ENCODE results near the gene VAMP2.
A peak's percentile ranks its signal among the peaks of the same experiment; 100 is the strongest.
"Not testable (repeated sequence)": the region's sequence is repeated elsewhere in the genome, so short reads cannot be mapped to it uniquely, and the experiment has no call there.

VAMP2 gene

DNA sequence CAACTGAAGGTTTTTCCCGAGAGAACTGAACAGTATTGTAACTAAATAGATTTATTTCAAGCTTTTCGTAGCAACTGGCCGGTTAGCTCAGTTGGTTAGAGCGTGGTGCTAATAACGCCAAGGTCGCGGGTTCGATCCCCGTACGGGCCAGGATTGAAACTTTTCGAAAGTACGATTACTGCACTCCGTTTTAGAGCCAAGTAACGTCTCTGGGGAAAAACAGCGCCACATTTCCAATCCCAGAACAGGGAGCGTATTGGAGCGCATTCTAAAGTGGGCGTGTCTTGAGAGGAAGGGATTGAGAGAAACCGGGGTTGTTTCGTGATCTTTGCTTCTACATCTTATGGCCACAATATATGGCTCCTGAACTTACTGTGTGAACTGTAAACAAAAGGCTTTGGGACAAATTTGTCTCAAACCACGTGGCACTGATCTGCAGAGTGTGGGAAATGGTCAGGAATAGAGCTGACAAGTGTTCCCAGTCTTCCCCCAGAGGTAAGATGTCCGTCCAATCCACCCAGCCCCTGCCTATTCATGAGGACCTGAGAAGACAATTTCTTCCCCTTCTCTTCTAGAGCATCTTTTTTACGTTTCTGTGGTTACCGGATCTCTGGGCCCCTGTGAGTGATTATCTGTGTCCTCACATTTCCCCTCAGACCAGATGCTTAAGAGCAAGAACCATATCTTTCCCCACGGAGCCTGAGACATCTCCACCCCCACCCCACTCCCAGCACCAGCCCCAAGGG lies 24.9 kb upstream of the VAMP2 start:
- Mint-ChIP-seq H3K36me3 (ENCODE audit: insufficient read depth) (peaks cover 11% of the 10 kb centered on the region), H3K4me3 (no peak overlapping the region), H3K27me3 (no peaks in the 10 kb centered on the region), H3K4me1 (ENCODE audit: low read depth in 2 of 2) (peaks cover 10 to 17% of the 10 kb centered on the region in 2 donors), H3K9me3 (no peaks in the 10 kb centered on the region), H3K27ac (no peak overlapping the region)
- ATAC-seq (replicated peaks) (no peak), DNase-seq (peak; percentile 82 to 89 (median 83))

DNA sequence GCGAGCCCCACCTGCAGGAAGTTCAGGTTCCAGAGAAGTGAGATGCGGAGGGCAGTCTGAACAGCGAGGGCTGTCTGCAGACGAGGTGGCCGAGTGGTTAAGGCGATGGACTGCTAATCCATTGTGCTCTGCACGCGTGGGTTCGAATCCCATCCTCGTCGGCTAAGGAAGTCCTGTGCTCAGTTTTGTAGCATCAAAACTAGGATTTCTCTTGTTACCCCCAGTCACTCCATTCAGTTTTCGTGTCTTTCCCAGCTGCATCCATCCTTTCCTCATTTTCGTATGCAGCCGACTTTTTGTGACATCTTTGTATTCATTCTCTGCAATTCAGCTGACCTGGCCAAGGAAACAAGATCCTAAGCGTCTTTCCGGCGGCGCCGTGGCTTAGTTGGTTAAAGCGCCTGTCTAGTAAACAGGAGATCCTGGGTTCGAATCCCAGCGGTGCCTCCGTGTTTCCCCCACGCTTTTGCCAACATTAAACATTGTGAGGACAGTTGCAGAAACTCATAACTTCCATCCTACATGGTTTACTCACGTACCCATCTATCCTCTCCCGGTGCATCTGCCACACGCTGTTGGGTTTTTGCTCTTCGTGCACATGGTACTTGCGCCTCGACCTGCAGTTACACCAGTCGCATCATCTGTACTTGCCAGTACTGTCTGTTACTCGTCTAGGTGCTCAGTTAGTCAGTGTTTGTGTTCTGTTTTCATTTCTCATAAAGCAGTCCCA lies 24.2 kb upstream of the VAMP2 start:
- no peak overlapping the region for H3K27ac Mint-ChIP-seq
- DNase-seq (peak; percentile 86 to 93 (median 87)), ATAC-seq (replicated peaks) (peak; percentile 53)
- H3K36me3 Mint-ChIP-seq (ENCODE audit: insufficient read depth) = peaks cover 11% of the 10 kb centered on the region
- peaks cover 10 to 17% of the 10 kb centered on the region in 2 donors for H3K4me1 Mint-ChIP-seq (ENCODE audit: low read depth in 2 of 2)
- H3K4me3 Mint-ChIP-seq = no peak overlapping the region
- H3K9me3 Mint-ChIP-seq = no peaks in the 10 kb centered on the region
- H3K27me3 Mint-ChIP-seq = no peaks in the 10 kb centered on the region

DNA sequence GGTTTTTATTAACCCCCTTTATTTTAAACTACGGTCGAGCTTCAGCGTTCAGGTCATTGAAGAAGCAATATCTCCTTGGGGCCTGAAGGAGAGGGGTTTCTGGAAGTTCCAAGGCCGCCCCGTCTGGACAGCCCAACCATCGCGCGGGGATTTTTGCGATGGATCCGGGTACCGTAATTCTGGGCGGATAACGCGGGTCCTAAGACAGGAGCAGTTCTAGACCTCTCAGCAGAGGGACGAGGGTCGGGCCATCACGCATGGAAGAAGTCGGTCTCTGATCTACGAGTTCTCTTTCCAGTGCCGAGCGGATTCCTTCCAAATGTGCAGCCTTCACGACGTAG lies 23.7 kb upstream of the VAMP2 start:
- Mint-ChIP-seq H3K4me3 (no peak overlapping the region), H3K36me3 (ENCODE audit: insufficient read depth) (peaks cover 11% of the 10 kb centered on the region), H3K27me3 (no peaks in the 10 kb centered on the region), H3K4me1 (ENCODE audit: low read depth in 2 of 2) (peaks cover 10 to 17% of the 10 kb centered on the region in 2 donors), H3K27ac (no peak overlapping the region), H3K9me3 (no peaks in the 10 kb centered on the region)
- no peak for ATAC-seq (replicated peaks)
- no peak for DNase-seq

DNA sequence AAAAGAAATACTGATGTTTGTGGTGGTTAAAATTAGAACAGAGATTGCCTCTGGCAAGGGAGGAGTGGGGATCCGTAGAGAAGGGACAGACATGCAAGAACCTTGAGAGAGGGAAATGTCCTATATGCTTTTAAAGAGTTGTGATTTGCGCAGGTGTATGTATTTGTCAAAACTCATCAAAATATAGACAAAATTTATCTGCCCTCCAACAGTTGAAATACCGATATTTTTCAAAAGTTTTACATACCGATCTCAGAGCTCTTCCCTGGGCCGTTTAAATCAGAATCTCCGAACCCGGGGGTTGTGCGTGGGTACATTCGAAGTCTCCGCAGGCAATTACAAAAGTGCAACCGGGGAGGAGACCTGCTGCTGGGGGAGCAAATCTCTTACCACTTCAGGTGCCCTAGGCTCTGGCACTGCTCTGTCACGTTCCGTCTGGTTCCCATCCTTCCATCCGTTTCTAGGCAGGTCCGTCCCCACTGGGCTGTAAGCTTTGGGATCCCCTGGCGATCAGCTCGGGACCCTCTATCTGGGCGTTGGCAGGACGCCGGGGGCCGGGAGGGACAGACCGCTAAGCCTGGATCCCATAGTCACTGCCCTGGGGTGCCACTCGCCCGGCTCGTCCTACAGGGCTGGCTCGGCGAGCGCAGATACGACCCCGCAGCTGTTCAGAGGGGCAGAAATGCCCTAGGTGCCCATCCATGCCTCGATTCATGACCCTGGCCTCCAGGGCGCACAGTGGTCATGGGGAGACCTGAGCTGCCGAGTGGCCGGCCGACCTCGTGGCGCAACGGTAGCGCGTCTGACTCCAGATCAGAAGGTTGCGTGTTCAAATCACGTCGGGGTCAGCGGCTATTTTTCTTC lies 23.1 kb upstream of the VAMP2 start:
- H3K27ac Mint-ChIP-seq = no peak overlapping the region
- DNase-seq = peak; percentile 93 to 97 (median 94)
- no peaks in the 10 kb centered on the region for H3K9me3 Mint-ChIP-seq
- H3K27me3 Mint-ChIP-seq = no peaks in the 10 kb centered on the region
- peaks cover 13 to 16% of the 10 kb centered on the region in 2 donors for H3K4me1 Mint-ChIP-seq (ENCODE audit: low read depth in 2 of 2)
- ATAC-seq (replicated peaks) = peak; percentile 19
- peaks cover 13% of the 10 kb centered on the region for H3K36me3 Mint-ChIP-seq (ENCODE audit: insufficient read depth)
- no peak overlapping the region for H3K4me3 Mint-ChIP-seq

DNA sequence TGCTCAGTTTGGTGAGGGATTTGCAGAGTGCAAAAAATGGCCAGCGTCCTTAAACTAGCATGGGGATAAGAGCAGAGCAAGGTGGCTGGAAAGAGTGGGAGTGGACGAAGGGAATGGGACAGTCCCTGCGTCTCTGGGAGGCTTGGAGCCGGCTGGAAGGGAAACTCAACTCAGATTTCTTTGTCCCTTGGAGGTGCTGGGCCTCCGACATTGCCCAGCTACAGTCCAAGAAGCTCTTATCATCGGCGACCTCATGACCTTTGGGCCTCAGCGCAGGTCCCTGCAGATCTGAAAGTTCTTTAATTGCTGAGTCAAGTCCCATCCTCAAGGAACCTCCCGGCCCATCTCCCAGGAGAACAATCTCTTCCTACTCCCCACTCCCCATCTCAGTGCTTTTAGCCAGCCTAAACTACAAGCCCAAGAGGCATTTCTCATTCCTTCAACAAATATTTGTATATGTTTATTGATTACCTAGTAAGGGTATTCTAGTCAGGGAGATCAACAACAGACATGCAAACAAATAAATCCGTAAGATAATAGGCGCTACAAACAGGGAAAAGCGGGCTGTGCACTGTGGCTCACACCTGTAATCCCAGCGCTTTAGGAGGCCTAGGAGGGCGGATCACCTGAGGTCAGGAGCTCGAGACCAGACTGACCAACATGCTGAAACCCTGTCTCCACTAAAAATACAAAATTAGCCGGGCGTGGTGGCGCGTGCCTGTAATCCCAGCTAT lies 14.4 kb upstream of the VAMP2 start:
- DNase-seq (no peak), ATAC-seq (replicated peaks) (no peak)
- H3K9me3 Mint-ChIP-seq = no peaks in the 10 kb centered on the region
- H3K27ac Mint-ChIP-seq = peak overlapping the region; percentile 92 to 97
- peaks cover 30% of the 10 kb centered on the region for H3K36me3 Mint-ChIP-seq (ENCODE audit: insufficient read depth)
- peak overlapping the region; percentile 96 to 97 for H3K4me3 Mint-ChIP-seq
- H3K4me1 Mint-ChIP-seq (ENCODE audit: low read depth in 2 of 2) = peaks cover 33 to 36% of the 10 kb centered on the region in 2 donors
- no peaks in the 10 kb centered on the region for H3K27me3 Mint-ChIP-seq

DNA sequence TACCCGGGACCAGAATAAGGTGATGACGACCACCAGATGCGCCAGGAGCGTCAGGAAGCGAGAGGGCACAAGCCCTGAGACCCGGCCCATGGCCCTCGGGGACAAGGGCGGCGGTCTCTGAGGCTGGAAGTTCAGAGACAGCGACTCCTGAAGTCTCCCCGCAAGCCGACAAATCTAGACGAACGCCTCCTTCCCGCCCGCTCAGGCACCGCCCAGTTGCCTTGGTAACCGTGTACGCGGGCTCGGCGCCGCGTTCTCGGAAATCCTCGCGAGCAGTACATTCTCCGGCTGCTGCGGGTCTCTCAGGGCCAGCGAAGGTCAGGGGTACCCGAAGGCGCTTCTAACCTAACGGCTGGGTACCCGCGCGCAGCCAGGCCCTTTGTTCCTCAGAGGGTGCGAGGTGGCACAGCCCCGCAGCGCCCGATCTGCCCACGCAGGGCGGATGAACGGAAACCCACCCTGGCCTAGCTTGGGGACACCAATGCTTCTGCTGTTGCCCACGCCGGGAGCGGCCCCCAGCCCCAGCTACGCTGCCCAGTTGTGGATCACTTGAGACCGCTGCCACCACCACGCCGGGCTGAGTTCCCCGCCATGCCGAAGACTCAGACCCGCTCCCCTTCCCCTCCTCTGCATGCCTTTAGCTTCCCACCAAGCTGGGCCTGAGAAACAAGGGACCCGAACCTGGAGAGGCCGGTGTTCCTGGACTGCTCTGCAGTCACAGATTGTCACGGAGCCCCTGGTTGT lies 13.6 kb upstream of the VAMP2 start, which contains the start of gene TMEM107:
TSS of gene TMEM107 (minus strand) at position 184 of the 744 bp plus-strand sequence. CDS start at position 90, 94 bp downstream.
- H3K27ac Mint-ChIP-seq = peak within 1 kb of the TSS; percentile 92 to 97
- peaks cover 36% of the 10 kb centered on the region for H3K36me3 Mint-ChIP-seq (ENCODE audit: insufficient read depth)
- peak; percentile 81 to 85 (median 82) for DNase-seq
- ATAC-seq (replicated peaks) = peak; percentile 58
- peak within 1 kb of the TSS; percentile 96 to 97 for H3K4me3 Mint-ChIP-seq
- no peaks in the 10 kb centered on the region for H3K27me3 Mint-ChIP-seq
- H3K9me3 Mint-ChIP-seq = no peaks in the 10 kb centered on the region
- peaks cover 34 to 39% of the 10 kb centered on the region in 2 donors for H3K4me1 Mint-ChIP-seq (ENCODE audit: low read depth in 2 of 2)

DNA sequence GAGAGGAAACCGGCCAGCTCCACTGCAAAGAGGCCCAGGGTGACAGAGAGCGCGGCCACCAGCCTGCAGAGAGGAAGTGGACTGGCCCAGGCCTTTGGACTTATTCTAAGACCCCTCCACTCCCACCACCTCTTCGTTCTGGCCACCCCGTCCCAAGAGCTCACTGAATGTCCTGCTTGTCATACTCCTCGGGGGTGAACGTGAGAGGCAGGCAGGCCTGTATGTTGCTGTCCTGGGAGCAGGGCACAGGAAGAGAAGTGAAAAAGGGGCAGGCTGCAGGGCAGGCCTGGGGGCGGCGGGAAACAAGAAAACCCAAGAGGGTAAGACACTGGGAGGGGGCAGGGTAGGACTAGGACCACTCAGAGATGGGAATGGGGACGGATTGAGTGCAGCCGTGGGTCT lies 13.0 kb upstream of the VAMP2 start:
- no peaks in the 10 kb centered on the region for H3K9me3 Mint-ChIP-seq
- H3K4me1 Mint-ChIP-seq (ENCODE audit: low read depth in 2 of 2) = peaks cover 30 to 41% of the 10 kb centered on the region in 2 donors
- DNase-seq (no peak), ATAC-seq (replicated peaks) (no peak)
- peaks cover 33% of the 10 kb centered on the region for H3K36me3 Mint-ChIP-seq (ENCODE audit: insufficient read depth)
- H3K27ac Mint-ChIP-seq = peak overlapping the region; percentile 92 to 97
- peak overlapping the region; percentile 96 to 97 for H3K4me3 Mint-ChIP-seq
- H3K27me3 Mint-ChIP-seq = no peaks in the 10 kb centered on the region

DNA sequence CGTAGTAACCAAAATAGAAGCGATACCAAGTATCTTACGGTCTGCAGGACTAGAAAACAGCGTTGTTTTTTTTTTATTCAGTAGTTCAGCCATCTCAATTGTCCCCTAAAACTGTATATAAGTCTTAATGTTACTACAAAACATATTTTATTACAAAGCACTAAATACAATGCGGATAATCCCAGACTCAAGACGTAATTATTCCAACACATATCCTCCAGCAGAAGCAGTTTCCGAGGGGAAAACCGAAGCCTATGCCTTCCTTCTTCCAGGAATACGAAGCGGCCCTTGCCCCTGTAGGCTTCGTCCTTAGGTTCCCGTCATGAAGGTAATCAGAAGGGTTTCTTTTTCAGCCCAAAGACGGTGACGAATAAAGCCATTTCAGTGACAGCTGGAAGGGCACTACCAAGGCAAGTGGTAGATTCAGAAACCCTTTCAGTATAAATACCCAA lies 11.1 kb upstream of the VAMP2 start:
- H3K27ac Mint-ChIP-seq = peak overlapping the region; percentile 100
- no peak for DNase-seq
- H3K4me1 Mint-ChIP-seq (ENCODE audit: low read depth in 2 of 2) = peaks cover 30 to 41% of the 10 kb centered on the region in 2 donors
- H3K36me3 Mint-ChIP-seq (ENCODE audit: insufficient read depth) = peaks cover 36% of the 10 kb centered on the region
- H3K27me3 Mint-ChIP-seq = no peaks in the 10 kb centered on the region
- H3K9me3 Mint-ChIP-seq = no peaks in the 10 kb centered on the region
- peak overlapping the region; percentile 76 to 82 for H3K4me3 Mint-ChIP-seq
- ATAC-seq (replicated peaks) = no peak

DNA sequence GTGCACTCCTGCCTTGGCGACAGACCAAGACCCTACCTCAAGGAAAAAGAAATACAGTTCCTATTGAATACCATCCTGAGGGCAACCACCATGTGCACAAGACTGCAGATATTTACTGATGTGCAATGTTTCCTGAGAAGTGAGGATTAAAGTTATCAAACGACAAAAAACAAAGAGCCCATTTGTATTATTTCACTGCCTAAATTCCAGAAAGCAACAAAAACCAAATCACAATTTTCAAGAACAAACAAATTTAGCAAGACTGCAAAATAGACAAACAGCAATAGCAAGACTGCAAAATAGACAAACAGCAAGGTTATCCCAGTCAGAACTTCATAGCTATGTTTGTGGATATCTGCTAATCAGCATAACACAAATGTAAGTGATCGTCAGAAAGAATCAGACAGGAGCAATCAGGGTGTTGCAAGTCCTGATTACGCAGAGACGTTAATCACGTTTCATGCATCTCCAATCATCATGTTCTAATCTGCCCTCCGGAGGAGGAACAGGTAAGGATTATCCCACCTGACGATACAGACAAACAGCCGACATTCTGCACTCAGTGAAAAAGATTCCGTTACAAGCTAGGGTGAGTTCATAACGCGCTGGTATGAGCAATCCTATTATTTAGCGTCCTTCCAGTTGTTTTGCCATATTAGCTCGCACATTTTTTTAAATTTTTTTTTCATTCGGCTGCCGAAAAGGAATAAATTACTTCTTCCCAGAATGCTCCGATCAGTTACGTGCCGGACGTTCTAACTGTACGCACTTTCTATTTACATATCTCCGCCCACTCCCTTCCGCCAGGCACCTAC lies 10.5 kb upstream of the VAMP2 start:
- Mint-ChIP-seq H3K4me3 (peak overlapping the region; percentile 76 to 82), H3K27ac (peak overlapping the region; percentile 100), H3K9me3 (no peaks in the 10 kb centered on the region), H3K27me3 (no peaks in the 10 kb centered on the region), H3K4me1 (ENCODE audit: low read depth in 2 of 2) (peaks cover 30 to 41% of the 10 kb centered on the region in 2 donors), H3K36me3 (ENCODE audit: insufficient read depth) (peaks cover 36% of the 10 kb centered on the region)
- ATAC-seq (replicated peaks) (peak; percentile 83), DNase-seq (peak; percentile 77 to 82 (median 78))

DNA sequence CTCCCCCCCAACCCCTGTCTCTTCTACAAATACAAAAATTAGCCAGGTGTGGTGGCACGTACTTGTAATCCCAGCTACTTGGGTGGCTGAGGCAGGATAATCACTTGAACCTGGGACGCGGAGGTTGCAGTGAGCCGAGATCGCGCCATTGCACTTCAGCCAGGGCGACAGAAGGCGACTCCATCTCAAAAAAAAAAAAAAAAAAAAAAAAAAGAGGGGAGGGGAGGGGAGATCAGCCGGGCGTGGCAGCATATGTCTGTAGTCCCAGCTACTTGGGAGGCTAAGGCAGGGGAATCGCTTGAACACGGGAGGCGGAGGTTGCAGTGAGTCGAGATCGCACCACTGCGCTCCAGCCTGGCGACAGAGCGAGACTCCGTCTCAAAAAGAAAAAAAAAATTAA lies 7.4 kb upstream of the VAMP2 start:
- H3K36me3 Mint-ChIP-seq (ENCODE audit: insufficient read depth) = peaks cover 29% of the 10 kb centered on the region
- not testable (repeated sequence) for H3K27ac Mint-ChIP-seq, H3K9me3 Mint-ChIP-seq

DNA sequence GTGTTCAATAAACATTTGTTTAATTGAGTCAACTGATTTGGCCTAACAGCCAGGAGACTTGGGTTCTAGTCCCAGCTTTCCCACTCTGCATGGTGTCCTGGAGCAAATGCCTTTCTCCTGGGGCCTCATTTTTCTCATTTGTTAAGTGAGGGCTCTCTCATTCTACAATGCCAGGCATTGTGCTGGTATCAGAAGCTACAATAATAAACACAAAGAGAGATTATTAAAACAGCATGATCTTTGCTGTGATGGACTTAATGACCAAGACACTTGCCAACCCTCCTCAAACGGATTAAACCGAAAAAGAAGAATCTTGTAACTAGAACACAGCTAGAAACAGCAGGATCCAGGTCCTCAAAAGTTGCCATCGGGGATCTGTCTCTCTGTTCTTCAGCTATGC lies 4.8 kb upstream of the VAMP2 start:
- no peak overlapping the region for H3K4me3 Mint-ChIP-seq
- H3K9me3 Mint-ChIP-seq = no peaks in the 10 kb centered on the region
- DNase-seq (no peak), ATAC-seq (replicated peaks) (no peak)
- H3K27ac Mint-ChIP-seq = no peak overlapping the region
- peaks cover 26 to 27% of the 10 kb centered on the region in 2 donors for H3K4me1 Mint-ChIP-seq (ENCODE audit: low read depth in 2 of 2)
- H3K27me3 Mint-ChIP-seq = no peaks in the 10 kb centered on the region
- H3K36me3 Mint-ChIP-seq (ENCODE audit: insufficient read depth) = peaks cover 34% of the 10 kb centered on the region

More for the DNA sequence above, 7.4 kb upstream of the VAMP2 start:
- H3K4me3 Mint-ChIP-seq; ATAC-seq (replicated peaks); DNase-seq; H3K27me3 Mint-ChIP-seq: not testable (repeated sequence)
- peaks cover 21 to 26% of the 10 kb centered on the region in 2 donors for H3K4me1 Mint-ChIP-seq (ENCODE audit: low read depth in 2 of 2)

All from effector memory CD8-positive, alpha-beta T cell (primary cell).